Ascending aorta (tissue), 2 donors: ENCODE results near the gene CCDC85A. TPM values are rescaled to one million over a fixed set of nuclear protein-coding genes. Genes with fewer than 3 reads are reported as not detected.

Experiments used
- DNase-seq, 2 donors: peaks; one replicate each; pipeline ENCODE4 v3.0.0-alpha.2; 2019; ENCODE audit warnings: low spot score in 2 of 2
- H3K27ac ChIP-seq, 2 donors: fragments of 200-600 bp; sonication (generic); one replicate each; pipeline ENCODE4 v1.5.1; 2016 to 2017; ENCODE audit warnings: mild to moderate bottlenecking in 1 of 2
- H3K27me3 ChIP-seq: fragments of 200-600 bp; sonication (generic); one replicate; pipeline ENCODE4 v1.5.1; 2017
- H3K36me3 ChIP-seq, 2 donors: fragments of 200-600 bp; sonication (generic); one replicate each; pipeline ENCODE4 v1.5.1; 2016
- H3K4me1 ChIP-seq, 2 donors: fragments of 200-600 bp; sonication (generic); one replicate each; pipeline ENCODE4 v1.5.1; 2016 to 2017; ENCODE audit warnings: mild to moderate bottlenecking in 1 of 2
- H3K4me3 ChIP-seq, 2 donors: fragments of 200-600 bp; sonication (generic); one replicate each; pipeline ENCODE4 v1.5.1; 2016 to 2017; ENCODE audit warnings: mild to moderate bottlenecking in 1 of 2
- H3K9me3 ChIP-seq, 2 donors: fragments of 200-600 bp; sonication (generic); one replicate each; pipeline ENCODE4 v1.5.1; 2016
- intact Hi-C: fragments of 100-400 bp; cut with DNase I; formaldehyde crosslinking; loops from one replicate; pipeline ENCODE4 v1.15.1; 2023
- total RNA-seq: library from RNA; depleted of rRNA; stranded (reverse); fragments of >200 nt; gene quantifications from one replicate; pipeline ENCODE4 v1.1.0, GENCODE V29; 2016
- TF ChIP-seq, protein P1 (sequence below), 3 experiments: fragments of 200-600 bp in 2 of 3; fragments of 450-650 bp in 1 of 3; sonication (generic) in 2 of 3; IDR thresholded peaks; one replicate each; pipeline ENCODE4 v1.5.1; 2016 to 2019; ENCODE audit warnings: antibody characterized with exemption in 3 of 3, mild to moderate bottlenecking in 1 of 3, moderate library complexity in 1 of 3

CCDC85A gene
- total RNA-seq, 1 donor from 2014 or later: 15.0 TPM

DNA sequence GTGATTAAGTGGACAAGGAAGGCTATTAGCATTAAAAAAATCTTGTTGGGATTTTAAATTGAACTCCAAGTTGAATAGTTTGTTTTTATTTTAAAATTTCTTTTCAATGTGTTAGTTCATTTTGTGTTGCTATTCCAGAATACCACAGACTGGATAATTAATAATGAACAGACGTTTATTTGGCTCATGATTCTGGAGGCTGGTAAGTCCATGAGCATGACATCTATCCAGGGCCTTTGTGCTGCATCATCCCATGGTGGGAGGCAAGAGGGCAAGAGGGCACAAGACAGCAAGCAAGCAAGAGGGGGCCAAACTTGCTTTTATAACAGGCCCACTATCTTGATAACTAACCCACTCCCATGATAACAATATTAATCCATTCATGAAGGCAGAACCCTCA is 22.5 kb downstream of the CCDC85A start:
- Histone ChIP-seq H3K4me1 (no peaks in the 10 kb centered on the region), H3K27ac (no peak overlapping the region), H3K27me3 (no peaks in the 10 kb centered on the region), H3K4me3 (no peak overlapping the region), H3K36me3 (no peaks in the 10 kb centered on the region), H3K9me3 (no peaks in the 10 kb centered on the region)
- TF ChIP-seq, protein P1, sequence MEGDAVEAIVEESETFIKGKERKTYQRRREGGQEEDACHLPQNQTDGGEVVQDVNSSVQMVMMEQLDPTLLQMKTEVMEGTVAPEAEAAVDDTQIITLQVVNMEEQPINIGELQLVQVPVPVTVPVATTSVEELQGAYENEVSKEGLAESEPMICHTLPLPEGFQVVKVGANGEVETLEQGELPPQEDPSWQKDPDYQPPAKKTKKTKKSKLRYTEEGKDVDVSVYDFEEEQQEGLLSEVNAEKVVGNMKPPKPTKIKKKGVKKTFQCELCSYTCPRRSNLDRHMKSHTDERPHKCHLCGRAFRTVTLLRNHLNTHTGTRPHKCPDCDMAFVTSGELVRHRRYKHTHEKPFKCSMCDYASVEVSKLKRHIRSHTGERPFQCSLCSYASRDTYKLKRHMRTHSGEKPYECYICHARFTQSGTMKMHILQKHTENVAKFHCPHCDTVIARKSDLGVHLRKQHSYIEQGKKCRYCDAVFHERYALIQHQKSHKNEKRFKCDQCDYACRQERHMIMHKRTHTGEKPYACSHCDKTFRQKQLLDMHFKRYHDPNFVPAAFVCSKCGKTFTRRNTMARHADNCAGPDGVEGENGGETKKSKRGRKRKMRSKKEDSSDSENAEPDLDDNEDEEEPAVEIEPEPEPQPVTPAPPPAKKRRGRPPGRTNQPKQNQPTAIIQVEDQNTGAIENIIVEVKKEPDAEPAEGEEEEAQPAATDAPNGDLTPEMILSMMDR (IDR thresholded peaks at IDR 0.05): no peak
- DNase-seq: no peak
- intact Hi-C loops: no loop called here

DNA sequence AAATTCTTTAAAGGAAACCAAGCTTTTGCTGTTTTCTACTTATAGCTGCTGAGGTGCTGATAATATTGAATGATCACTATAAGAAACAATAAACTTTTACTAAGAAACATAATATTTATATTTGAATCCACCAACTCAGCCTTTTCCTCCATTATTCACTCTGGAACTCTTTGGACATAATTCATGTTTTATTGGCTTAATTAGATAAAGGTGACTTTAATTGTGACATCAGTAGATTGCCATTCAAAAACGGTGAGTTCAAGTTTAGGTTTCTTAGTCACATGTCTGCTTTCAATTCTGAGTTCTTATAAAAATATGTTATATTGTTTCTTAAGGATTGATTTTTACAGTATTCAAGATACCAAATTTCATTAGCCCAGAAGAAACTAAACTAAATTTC is 24.0 kb downstream of the CCDC85A start:
- Histone ChIP-seq H3K4me1 (no peaks in the 10 kb centered on the region), H3K36me3 (no peaks in the 10 kb centered on the region), H3K4me3 (no peak overlapping the region), H3K27me3 (no peaks in the 10 kb centered on the region), H3K9me3 (no peaks in the 10 kb centered on the region), H3K27ac (no peak overlapping the region)
- intact Hi-C loops: no loop called here
- no peak for DNase-seq
- TF ChIP-seq, protein P1 (IDR thresholded peaks at IDR 0.05): no peak

DNA sequence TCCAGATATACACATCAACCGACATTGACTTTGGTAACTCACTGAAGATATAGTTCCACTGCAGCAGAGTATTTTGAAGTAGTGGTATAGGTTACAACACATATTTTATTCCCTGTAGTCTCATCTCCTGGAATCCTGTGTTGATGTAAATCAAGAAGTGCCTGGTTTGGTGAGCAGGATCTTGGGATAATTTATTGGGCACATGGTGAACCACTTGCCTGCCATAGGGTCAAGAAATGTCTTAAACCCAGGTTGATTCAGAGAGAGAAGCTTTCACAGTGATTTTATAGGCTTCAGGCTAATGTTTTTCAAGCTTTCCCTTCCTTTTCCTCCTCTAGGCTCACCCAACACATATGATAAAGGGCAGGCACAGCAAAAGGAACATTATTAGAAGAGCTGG is 24.6 kb downstream of the CCDC85A start:
- Histone ChIP-seq H3K9me3 (no peaks in the 10 kb centered on the region), H3K4me1 (no peaks in the 10 kb centered on the region), H3K27ac (no peak overlapping the region), H3K36me3 (no peaks in the 10 kb centered on the region), H3K27me3 (no peaks in the 10 kb centered on the region), H3K4me3 (no peak overlapping the region)
- no peak for DNase-seq
- TF ChIP-seq, protein P1 (IDR thresholded peaks at IDR 0.05): no peak
- intact Hi-C loops: no loop called here

DNA sequence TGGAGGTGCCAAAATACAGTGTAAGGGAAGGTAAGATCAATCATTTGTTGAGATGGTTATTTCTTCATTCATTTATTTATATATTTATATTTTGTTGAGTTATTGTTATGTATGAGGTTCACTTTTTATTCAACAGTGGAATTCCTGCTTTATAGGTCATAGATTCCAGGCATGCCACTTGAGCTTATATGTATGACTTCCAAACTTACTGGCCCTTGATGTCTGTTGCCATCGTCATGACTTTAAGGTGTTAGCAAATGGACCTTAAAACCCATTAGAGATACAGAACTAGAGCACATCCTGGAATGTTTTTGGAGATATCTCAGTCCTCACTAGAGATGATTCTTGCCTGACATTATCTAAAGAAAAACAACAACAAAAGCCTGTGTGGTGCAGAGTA is 25.9 kb downstream of the CCDC85A start:
- H3K4me1 ChIP-seq: no peaks in the 10 kb centered on the region
- no peak overlapping the region for H3K4me3 ChIP-seq
- no peaks in the 10 kb centered on the region for H3K36me3 ChIP-seq
- TF ChIP-seq, protein P1 (IDR thresholded peaks at IDR 0.05): no peak
- no peak overlapping the region for H3K27ac ChIP-seq
- H3K9me3 ChIP-seq: no peaks in the 10 kb centered on the region
- intact Hi-C loops: no loop called here
- no peaks in the 10 kb centered on the region for H3K27me3 ChIP-seq
- no peak for DNase-seq

DNA sequence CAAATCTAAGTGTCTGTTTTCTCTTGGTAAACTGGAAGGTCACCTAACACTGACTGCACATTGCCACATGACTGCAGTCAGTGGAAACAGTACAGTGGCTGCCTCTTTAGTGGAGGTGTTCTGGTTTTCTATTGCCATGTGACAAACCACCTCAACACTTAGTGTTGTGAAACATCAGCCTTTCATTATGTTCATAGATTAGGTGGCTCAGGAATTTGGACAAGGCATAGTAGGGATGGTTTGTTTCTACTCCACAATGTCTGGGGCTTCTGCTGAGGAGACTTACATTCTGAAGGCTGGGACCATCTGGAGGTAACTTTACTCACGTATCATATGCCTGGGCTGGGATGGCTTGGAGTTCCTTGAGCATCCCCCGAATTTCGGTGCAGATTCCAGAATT is 26.5 kb downstream of the CCDC85A start:
- H3K27ac ChIP-seq: no peak overlapping the region
- no peaks in the 10 kb centered on the region for H3K4me1 ChIP-seq
- no peak overlapping the region for H3K4me3 ChIP-seq
- no peaks in the 10 kb centered on the region for H3K9me3 ChIP-seq
- H3K27me3 ChIP-seq: no peaks in the 10 kb centered on the region
- TF ChIP-seq, protein P1 (IDR thresholded peaks at IDR 0.05): no peak
- H3K36me3 ChIP-seq: no peaks in the 10 kb centered on the region
- no peak for DNase-seq
- intact Hi-C loops: no loop called here

DNA sequence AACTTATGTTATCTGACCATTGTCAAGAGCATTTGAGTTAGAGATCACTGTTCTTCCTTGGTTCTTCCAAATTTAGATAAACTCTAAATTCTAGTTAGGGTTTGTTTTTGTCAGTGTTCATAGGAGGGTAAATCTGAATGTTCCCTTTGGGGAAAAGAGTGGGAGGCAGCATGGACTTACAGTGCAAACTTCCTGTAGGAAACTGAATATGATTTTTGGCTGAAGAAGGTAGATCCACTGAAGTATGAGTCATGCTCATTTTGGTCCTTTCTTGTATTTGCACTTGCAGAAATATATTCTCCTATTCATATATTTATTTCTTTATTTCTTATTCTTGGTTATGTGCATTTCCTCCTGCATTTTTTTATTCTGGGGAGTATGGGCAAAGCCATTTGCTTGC is 27.3 kb downstream of the CCDC85A start:
- DNase-seq: no peak
- Histone ChIP-seq H3K4me1 (no peaks in the 10 kb centered on the region), H3K27me3 (no peaks in the 10 kb centered on the region), H3K36me3 (no peaks in the 10 kb centered on the region), H3K27ac (no peak overlapping the region), H3K9me3 (no peaks in the 10 kb centered on the region), H3K4me3 (no peak overlapping the region)
- TF ChIP-seq, protein P1 (IDR thresholded peaks at IDR 0.05): no peak
- intact Hi-C loops: no loop called here
